SK-N-SH (cell line): ENCODE results near the gene ITSN1.

ENCODE experiments used
- CTCF ChIP-seq: fragments of 200-600 bp; sonication (generic); IDR thresholded peaks from 2 replicates; pipeline ENCODE4 v1.6.1; 2017; ENCODE audit warnings: antibody characterized with exemption, mild to moderate bottlenecking, moderate library complexity
- FOSL2 ChIP-seq: IDR thresholded peaks from 2 replicates; pipeline ENCODE4 v1.4.0; 2012; ENCODE audit warnings: low read depth, mild to moderate bottlenecking, moderate library complexity, borderline replicate concordance
- GABPA ChIP-seq: IDR thresholded peaks from 2 replicates; pipeline ENCODE4 v1.4.0; 2012; ENCODE audit warnings: low read depth, mild to moderate bottlenecking
- GATA2 ChIP-seq: sonication (generic); formaldehyde crosslinking; IDR thresholded peaks from 2 replicates; pipeline ENCODE4 v1.5.0; 2020; ENCODE audit warnings: mild to moderate bottlenecking, missing genetic modification reagents
- IRF3 ChIP-seq: fragments of 150-350 bp; IDR thresholded peaks from 2 replicates; pipeline ENCODE4 v1.6.1; 2016; ENCODE audit warnings: mild to moderate bottlenecking, low read depth, low read length
- MAX ChIP-seq: IDR thresholded peaks from 2 replicates; pipeline ENCODE4 v1.4.0; 2012; ENCODE audit warnings: low read depth
- MXI1 ChIP-seq: IDR thresholded peaks from 2 replicates; pipeline ENCODE4 v1.6.1; 2012; ENCODE audit warnings: mild to moderate bottlenecking, low read depth, low read length, improper control_type of control experiment
- POLR2AphosphoS5 ChIP-seq: IDR thresholded peaks from 2 replicates; pipeline ENCODE4 v1.6.1; 2012; ENCODE audit warnings: low read depth, low read length
- RCOR1 ChIP-seq: fragments of 150-350 bp; IDR thresholded peaks from 2 replicates; pipeline ENCODE4 v1.6.1; 2017; ENCODE audit warnings: antibody characterized with exemption, low read length
- RFX5 ChIP-seq: IDR thresholded peaks from 2 replicates; pipeline ENCODE4 v1.6.1; 2012; ENCODE audit warnings: mild to moderate bottlenecking, improper control_type of control experiment, low read length
- SIN3A ChIP-seq: IDR thresholded peaks from 2 replicates; pipeline ENCODE4 v1.6.1; 2012; ENCODE audit warnings: low read depth, mild to moderate bottlenecking, low read length, moderate library complexity, borderline replicate concordance
- TAF1 ChIP-seq: IDR thresholded peaks from 2 replicates; pipeline ENCODE4 v1.6.1; 2012; ENCODE audit warnings: low read depth, mild to moderate bottlenecking, low read length, moderate library complexity, borderline replicate concordance
- YY1 ChIP-seq: IDR thresholded peaks from 2 replicates; pipeline ENCODE4 v1.4.0; 2012; ENCODE audit warnings: low read depth, mild to moderate bottlenecking

- TF ChIP-seq MXI1 (no peak), CTCF (no peak), MAX (no peak), RFX5 (no peak), SIN3A (no peak), POLR2AphosphoS5 (no peak), GABPA (no peak), GATA2 (CRISPR knock-in tag) (no peak), TAF1 (no peak), YY1 (no peak), IRF3 (no peak), FOSL2 (no peak), RCOR1 (no peak)
Measured at GRCh38 chr21:33861125-33861524, 218.8 kb downstream of the ITSN1 start.
